Measurements from ENCODE around the gene FXR1.
"Not testable (repeated sequence)": the region's sequence is repeated elsewhere in the genome, so short reads cannot be mapped to it uniquely, and the experiment has no call there.

The FXR1 gene

DNA sequence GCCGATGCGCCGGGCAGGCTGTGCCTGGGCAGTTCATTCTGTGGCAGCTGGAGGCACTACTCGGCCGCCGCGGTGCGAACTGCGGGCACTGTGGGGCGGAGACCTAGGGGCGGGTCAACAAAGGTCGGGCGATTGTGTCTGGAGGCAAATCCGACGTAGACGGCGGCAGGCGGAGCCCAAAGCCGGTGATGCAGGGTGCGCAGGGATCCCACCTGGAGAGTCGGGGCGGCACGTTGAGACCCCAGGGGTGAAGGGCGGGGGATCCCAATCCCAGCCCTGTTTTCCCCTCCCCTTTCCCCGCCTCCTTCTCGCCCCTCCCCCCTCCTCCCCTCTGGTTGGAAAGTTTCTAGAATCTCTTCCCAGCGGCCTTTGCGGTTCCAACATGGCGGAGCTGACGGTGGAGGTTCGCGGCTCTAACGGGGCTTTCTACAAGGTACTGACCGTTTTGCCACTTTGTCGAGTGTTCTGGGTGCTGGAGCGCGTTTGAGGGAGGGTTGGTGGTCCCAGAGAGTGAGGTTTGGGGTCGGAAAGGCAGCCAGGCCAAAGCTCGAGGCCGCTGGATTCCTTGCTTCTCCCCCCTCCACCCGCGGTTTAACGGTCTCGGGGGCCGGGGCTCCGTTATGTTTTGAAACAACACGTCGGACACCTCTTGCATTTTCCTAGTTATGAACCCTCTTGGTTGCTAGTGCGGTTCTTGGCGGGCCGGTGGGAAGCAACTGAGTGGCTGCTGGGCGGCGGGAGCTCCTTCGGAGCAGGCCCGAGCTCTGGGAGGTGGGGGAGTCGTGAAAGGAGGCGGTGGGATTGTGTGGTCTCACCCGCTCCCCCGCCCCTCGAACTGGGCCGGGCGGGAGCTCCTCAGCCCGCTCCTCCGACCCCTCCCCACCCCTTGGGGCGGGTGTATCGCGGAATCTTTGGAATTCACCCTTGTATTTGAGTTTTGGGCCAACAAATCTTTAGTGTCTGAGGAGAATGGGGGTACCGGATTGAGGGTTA lies at the start of gene FXR1:
FXR1 (plus strand) TSS at position 367 of the 993 bp plus-strand sequence; CDS start at position 383, 16 bp downstream.
- FAIRE-seq, result no peak

DNA sequence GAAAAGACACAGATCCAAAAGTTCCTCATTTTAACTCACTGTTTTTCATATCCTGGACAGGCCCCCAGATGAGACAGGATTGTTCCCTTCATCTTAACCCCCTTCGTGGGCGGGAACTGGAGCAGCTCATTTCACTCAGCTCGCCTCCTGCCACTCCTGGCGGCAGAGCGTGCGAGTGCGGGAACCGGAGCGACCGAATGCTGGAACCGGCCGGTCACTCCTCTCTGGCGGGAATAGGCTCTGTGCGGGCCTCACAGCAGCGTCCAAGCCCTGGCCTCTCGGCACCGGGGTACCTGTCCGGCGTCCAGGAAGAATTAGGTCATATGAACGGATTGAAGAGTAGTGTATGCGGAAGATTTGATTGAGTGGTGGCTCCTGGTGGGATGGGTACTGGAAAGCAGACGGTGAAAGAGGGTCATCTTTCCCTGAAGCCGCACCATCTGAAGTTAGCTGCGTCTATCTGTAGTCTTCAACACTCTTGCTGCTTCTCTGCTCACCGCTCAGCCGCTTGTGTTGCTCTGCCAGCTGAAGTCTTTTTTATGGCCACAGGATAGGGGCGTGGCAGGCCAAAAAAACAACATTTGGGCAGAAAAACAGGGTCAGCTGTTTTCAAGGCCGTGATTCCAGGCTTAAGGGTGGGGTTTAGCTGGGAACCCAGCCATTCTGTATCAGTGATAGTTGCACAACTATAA lies 42.3 kb upstream of the FXR1 start:
- FAIRE-seq, result no peak

- FAIRE-seq, result no peak
Measured at GRCh38 chr3:180871901-180872300, 40.6 kb upstream of the FXR1 start.

- not testable (repeated sequence) for FAIRE-seq
Measured at GRCh38 chr3:180872430-180872829, 40.0 kb upstream of the FXR1 start.

DNA sequence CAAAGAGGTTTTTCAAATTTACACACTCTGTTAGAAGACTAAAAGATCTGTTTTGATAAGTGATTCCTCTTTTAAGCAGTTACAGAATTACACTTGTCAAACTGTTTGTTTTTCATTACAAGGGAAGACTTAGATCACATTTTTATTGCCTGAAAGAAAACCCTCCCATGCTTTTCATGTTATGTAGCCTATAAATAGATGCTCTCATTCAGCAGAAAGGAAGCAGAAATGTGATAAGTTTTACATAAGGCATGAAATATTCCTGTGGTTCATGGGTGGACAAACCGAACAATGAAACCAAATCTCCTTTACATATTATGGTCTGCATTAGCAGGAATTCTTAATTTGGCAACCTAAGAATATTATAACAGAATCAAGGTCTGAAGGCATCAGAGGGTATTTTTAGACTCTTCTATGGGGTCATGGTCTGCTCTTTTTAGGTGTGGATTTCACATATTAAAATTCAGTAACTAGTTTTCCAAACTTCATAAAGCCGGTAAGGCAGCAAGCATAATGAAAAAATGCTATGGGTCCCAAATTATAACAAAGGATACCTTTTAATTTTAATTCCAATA lies 37.3 kb upstream of the FXR1 start:
- FAIRE-seq, result no peak

DNA sequence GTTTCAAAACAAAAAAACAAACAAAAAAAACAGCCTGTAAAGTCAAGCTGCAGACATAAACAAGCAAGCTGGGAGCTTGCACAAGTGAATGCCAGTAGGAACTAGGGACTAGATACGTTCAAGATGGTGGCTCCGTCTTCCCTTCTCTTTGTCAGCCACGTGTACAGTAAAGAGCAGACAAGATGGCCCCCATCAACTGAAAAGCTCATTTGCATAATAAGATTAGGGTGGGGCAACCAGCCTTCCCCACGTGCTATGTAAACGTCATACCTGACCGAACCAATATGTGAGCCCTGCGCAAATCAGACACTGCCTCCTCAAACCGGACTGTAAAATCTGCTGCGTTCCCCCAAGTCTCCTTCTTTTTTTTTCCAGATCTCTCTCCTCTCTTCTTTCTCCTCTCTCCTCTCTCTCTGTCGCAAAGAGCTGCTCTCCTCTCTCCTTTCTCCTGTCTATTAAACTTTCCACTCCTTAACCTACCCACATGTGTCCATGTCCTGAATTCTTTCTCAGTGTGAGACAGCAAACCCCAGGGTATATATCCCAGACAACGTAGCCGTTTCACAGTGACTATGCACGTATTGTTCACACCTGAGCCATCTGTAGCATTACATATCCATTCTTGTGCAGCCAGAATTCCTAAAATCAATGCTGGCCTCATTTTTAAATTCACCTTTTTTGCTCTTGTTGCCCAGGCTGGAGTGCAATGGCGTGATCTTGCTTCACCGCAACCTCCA lies 31.2 kb upstream of the FXR1 start:
- no peak for FAIRE-seq

DNA sequence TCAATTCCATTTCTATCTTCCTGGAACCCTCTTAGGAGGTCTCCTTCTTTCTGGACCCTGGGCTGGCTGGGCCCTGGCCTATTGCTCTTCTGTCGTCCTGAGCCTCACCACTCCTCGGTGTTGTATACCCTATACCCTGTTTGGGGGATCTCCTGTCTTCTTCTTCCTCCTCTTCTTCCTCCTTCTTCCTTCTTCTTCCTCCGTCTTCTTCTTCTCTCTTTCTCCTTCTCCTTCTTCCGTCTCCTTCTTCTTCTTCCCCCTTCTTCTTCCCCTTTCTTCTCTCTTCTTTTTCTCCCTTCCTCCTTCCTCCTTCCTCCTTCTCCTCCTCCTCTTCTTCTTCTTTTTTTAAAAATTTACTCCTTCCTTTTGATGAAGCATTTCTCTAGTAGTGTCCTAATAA lies 30.4 kb upstream of the FXR1 start:
- no peak for FAIRE-seq

GRCh38 chr3:180888992-180889560 lies 23.4 kb upstream of the FXR1 start:
- no peak for FAIRE-seq

- FAIRE-seq, result no peak
Measured at GRCh38 chr3:180898572-180898971, 13.9 kb upstream of the FXR1 start.

- FAIRE-seq, result no peak
Measured at GRCh38 chr3:180909369-180910127, 2.9 kb upstream of the FXR1 start.

- no peak for FAIRE-seq
Measured at GRCh38 chr3:180910823-180911222, 1.6 kb upstream of the FXR1 start.

DNA sequence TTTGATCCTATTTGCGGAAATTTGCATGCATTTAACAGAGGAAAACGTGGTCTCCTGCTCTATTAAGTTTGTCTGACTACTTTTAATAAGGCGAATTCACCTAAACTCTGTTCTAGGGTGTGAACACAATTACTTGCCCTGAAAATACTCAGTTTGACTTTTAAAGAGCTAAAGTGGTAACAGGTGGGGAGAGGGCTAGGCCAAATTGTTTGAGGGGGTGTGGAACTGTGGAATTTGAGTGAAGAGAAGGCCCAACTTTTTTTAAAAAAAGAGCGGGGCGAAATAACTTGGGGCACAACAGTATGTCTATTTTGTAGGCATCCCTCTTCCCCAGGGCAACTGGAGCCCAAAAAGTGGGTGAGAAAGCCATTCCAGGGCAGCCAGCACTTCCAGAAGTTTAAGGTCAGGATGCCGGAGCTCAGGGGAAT lies 580 bp upstream of the FXR1 start:
- FAIRE-seq, result no peak

GRCh38 chr3:180913581-180914404 lies 1.3 kb downstream of the FXR1 start:
- peak; percentile 24 for FAIRE-seq

GRCh38 chr3:180918542-180918941 lies 6.1 kb downstream of the FXR1 start:
- FAIRE-seq, result no peak

DNA sequence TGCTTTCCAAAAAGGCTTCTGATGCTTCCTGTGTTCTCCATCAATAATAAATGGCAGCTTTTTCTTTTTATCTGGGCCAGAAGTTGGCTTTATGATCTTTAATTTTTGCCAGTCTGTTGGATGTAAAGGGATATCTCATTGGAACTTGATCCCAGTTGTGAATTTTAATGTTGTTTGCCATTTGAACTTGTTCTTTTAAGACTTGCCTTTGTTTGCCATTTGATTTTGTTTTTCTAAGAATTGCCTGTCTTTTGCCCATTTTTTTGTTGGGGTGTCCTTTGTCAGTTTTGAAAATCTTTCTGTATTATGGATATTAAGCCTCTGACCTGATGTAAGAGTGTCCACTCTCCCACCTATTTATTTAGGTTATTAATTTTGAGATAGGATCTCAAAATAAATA lies 9.8 kb downstream of the FXR1 start:
- FAIRE-seq, result no peak

DNA sequence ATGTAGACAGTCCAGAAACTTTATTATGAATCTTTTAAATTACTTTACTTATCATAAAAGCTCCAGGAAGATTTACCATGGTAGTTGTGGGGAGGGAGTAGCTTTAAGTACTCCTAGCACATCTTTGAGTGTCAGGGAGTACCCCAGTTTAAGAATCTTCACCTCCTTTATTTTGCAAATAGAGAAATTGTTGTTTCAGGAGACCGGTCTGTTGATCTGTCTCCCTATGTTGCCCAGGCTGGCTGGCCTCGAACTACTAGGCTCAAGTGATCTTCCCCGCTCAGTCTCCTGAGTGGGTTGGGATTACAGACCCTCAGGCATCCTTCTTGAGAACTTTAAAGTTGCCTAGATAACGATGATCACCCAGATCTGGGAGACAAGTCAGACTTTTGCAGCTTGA lies 11.1 kb downstream of the FXR1 start:
- FAIRE-seq, result no peak

- no peak for FAIRE-seq
Measured at GRCh38 chr3:180926526-180926925, 14.1 kb downstream of the FXR1 start.

- FAIRE-seq, result no peak
Measured at GRCh38 chr3:180929376-180929775, 16.9 kb downstream of the FXR1 start.

DNA sequence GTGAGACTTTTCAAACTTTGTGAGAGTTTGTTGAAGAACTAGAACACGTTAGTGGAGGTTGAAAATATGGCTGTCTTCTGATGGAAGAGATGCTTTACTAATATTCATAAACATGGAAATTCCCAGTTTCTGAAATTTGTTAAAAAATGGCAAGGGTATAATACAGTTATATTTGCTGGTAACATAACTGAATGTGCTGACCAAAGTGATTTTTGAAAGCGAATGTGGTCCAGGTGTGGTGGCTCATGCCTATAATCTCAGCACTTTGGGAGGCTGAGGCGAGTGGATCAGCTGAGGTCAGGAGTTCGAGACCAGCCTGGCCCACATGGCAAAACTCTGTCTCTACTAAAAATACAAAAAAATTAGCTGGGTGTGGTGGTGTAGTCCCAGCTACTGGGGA lies 18.1 kb downstream of the FXR1 start:
- no peak for FAIRE-seq

DNA sequence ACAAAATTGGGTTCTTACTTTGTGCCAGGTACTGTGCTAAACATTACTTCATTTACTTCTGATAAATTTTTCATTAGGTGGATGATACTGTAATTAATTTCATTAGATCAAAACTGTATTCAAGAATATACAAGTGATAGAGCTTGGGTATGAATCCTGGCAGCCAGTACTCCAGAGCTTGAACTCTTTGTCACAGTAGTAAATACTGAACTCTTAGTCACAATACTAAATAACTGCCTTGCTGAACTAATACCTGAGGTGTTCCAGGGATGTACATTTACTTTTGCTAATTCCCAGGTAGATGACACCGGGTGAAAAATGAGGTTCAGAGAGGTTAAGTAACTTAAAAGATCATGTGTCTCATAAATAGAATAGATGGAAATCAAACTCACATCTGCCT lies 20.3 kb downstream of the FXR1 start:
- FAIRE-seq, result no peak

- FAIRE-seq, result no peak
Measured at GRCh38 chr3:180934638-180935037, 22.2 kb downstream of the FXR1 start.

Measured in islet of Langerhans (tissue), 1 donor.